SU-DHL-6 (cell line): Measurements from ENCODE around the gene GNG8.

Experiments
- H2AFZ ChIP-seq: fragments of 200-600 bp; sonication (generic); 2 replicates; pipeline ENCODE4 v1.6.1; 2014; ENCODE audit warnings: low read depth, mild to moderate bottlenecking, moderate library complexity, mixed read lengths, antibody characterized with exemption, low read length; ENCODE audit not compliant: severe bottlenecking
- H3F3A ChIP-seq: fragments of 200-600 bp; shearing (Covaris generic); 2 replicates; pipeline ENCODE4 v1.6.0; 2016; ENCODE audit warnings: antibody characterized with exemption, mild to moderate bottlenecking; ENCODE audit not compliant: insufficient read depth
- H3K27ac ChIP-seq: fragments of 200-600 bp; sonication (generic); 2 replicates; pipeline ENCODE4 v1.5.1; 2016; ENCODE audit warnings: low read depth, mild to moderate bottlenecking, low read length, moderate library complexity, mixed read lengths
- H3K27me3 ChIP-seq: fragments of 200-600 bp; sonication (generic), shearing (Covaris generic); 2 replicates; pipeline ENCODE4 v1.6.0; 2014; ENCODE audit warnings: mild to moderate bottlenecking, low read length
- H3K36me3 ChIP-seq: fragments of 200-600 bp; sonication (generic); 2 replicates; pipeline ENCODE4 v1.6.1; 2014; ENCODE audit warnings: mild to moderate bottlenecking, low read length, mixed read lengths
- H3K4me2 ChIP-seq: fragments of 300-600, 200-600 bp; shearing (Covaris generic), sonication (generic); 2 replicates; pipeline ENCODE4 v1.6.0; 2014; ENCODE audit warnings: low read length, low read depth, mild to moderate bottlenecking; ENCODE audit not compliant: poor library complexity, severe bottlenecking
- H3K4me3 ChIP-seq: fragments of 200-600 bp; sonication (generic); 2 replicates; pipeline ENCODE4 v1.5.1; 2014; ENCODE audit warnings: antibody characterized with exemption, low read length, mild to moderate bottlenecking, mixed read lengths; ENCODE audit not compliant: insufficient read depth, poor library complexity, severe bottlenecking
- H3K79me2 ChIP-seq: fragments of 200-600 bp; sonication (generic); 2 replicates; pipeline ENCODE4 v1.6.1; 2014; ENCODE audit warnings: mild to moderate bottlenecking, low read length, moderate library complexity; ENCODE audit not compliant: insufficient read depth
- H3K9ac ChIP-seq: fragments of 200-600 bp; sonication (generic); 2 replicates; pipeline ENCODE4 v1.7.0; 2014; ENCODE audit warnings: mild to moderate bottlenecking, low read length
- H3K9me2 ChIP-seq: fragments of 200-600 bp; sonication (generic); replicated peaks from 2 replicates; pipeline ENCODE4 v1.6.1; 2014; ENCODE audit warnings: low read length; ENCODE audit not compliant: insufficient read depth
- H3K9me3 ChIP-seq: fragments of 200-600 bp; sonication (generic); 2 replicates; pipeline ENCODE4 v1.6.1; 2014; ENCODE audit warnings: low read length, mixed read lengths; ENCODE audit not compliant: insufficient read depth
- H4K20me1 ChIP-seq: fragments of 200-600 bp; sonication (generic); 2 replicates; pipeline ENCODE4 v1.6.1; 2014; ENCODE audit warnings: low read depth, mild to moderate bottlenecking, antibody characterized with exemption, low read length, moderate library complexity, mixed read lengths
- CTCF ChIP-seq: fragments of 200-600 bp; sonication (generic); IDR thresholded peaks from one replicate; pipeline ENCODE4 v1.5.1; 2017; ENCODE audit warnings: antibody characterized with exemption, mild to moderate bottlenecking, low read length, moderate library complexity; ENCODE audit not compliant: insufficient read depth, poor library complexity, severe bottlenecking
- EZH2phosphoT487 ChIP-seq: fragments of 200-600 bp; sonication (generic), shearing (Covaris generic); conservative IDR thresholded peaks from 2 replicates; pipeline ENCODE4 v1.6.1; 2018; ENCODE audit warnings: mild to moderate bottlenecking, antibody characterized with exemption, low read length, moderate library complexity, mixed read lengths

The GNG8 gene

GRCh38 chr19:46606681-46607447 is 29.1 kb downstream of the GNG8 start:
- Histone ChIP-seq H2AFZ (no peak overlapping the region), H3K27me3 (no peaks in the 10 kb centered on the region), H4K20me1 (no peaks in the 10 kb centered on the region), H3K36me3 (no peaks in the 10 kb centered on the region), H3K79me2 (peaks cover 40% of the 10 kb centered on the region), H3K9me2 (no peaks in the 10 kb centered on the region), H3K9ac (no peak overlapping the region), H3K4me2 (no peak overlapping the region), H3K4me3 (no peak overlapping the region), H3F3A (peaks cover 2% of the 10 kb centered on the region; the same call in 1 of the 2 replicates), H3K27ac (no peak overlapping the region), H3K9me3 (no peaks in the 10 kb centered on the region)
- TF ChIP-seq EZH2phosphoT487, result no peak
- TF ChIP-seq CTCF, result no peak

GRCh38 chr19:46606019-46606418 is 30.0 kb downstream of the GNG8 start:
- H3F3A ChIP-seq, result no peaks in the 10 kb centered on the region
- H3K79me2 ChIP-seq, result peaks cover 47% of the 10 kb centered on the region
- no peaks in the 10 kb centered on the region for H3K27me3 ChIP-seq
- H4K20me1 ChIP-seq, result no peaks in the 10 kb centered on the region
- H3K27ac ChIP-seq, result no peak overlapping the region
- H3K9me2 ChIP-seq, result no peaks in the 10 kb centered on the region
- no peak for TF ChIP-seq EZH2phosphoT487
- H3K4me3 ChIP-seq, result no peak overlapping the region
- H2AFZ ChIP-seq, result no peak overlapping the region
- no peak overlapping the region for H3K4me2 ChIP-seq
- no peaks in the 10 kb centered on the region for H3K9me3 ChIP-seq
- H3K36me3 ChIP-seq, result no peaks in the 10 kb centered on the region
- H3K9ac ChIP-seq, result no peak overlapping the region

- Histone ChIP-seq H3K27me3 (no peaks in the 10 kb centered on the region), H3K9me2 (no peaks in the 10 kb centered on the region), H3F3A (no peaks in the 10 kb centered on the region), H3K36me3 (no peaks in the 10 kb centered on the region), H3K9ac (no peak overlapping the region), H3K9me3 (no peaks in the 10 kb centered on the region), H2AFZ (no peak overlapping the region), H4K20me1 (no peaks in the 10 kb centered on the region), H3K4me3 (no peak overlapping the region), H3K27ac (no peak overlapping the region), H3K4me2 (no peak overlapping the region), H3K79me2 (peaks cover 47% of the 10 kb centered on the region)
- no peak for TF ChIP-seq EZH2phosphoT487
Measured at GRCh38 chr19:46605356-46605821, 30.6 kb downstream of the GNG8 start.

GRCh38 chr19:46604781-46605355 is 31.1 kb downstream of the GNG8 start:
- Histone ChIP-seq H3F3A (peaks cover 4% of the 10 kb centered on the region), H3K9me2 (no peaks in the 10 kb centered on the region), H3K27me3 (no peaks in the 10 kb centered on the region), H3K79me2 (peaks cover 47% of the 10 kb centered on the region), H3K9me3 (no peaks in the 10 kb centered on the region), H3K9ac (no peak overlapping the region), H3K36me3 (no peaks in the 10 kb centered on the region), H4K20me1 (no peaks in the 10 kb centered on the region), H3K4me3 (no peak overlapping the region), H3K4me2 (no peak overlapping the region), H2AFZ (no peak overlapping the region), H3K27ac (no peak overlapping the region)
- TF ChIP-seq CTCF (no peak), EZH2phosphoT487 (no peak)
